GM12878 (cell line): ENCODE results near the gene HPD. TPM values are rescaled to one million over a fixed set of nuclear protein-coding genes. Genes with fewer than 3 reads are reported as not detected.

Source experiments
- ATAC-seq: fragments of 200-7000 bp; cut with Tn5 transposase; 3 replicates; pipeline ENCODE4 v1.9.1; 2020; ENCODE audit warnings: mild to moderate bottlenecking, moderate library complexity
- BruUV-seq: library from RNA; stranded (reverse); fragments of 400-500 nt; replicated peaks from 2 replicates; lab custom pipeline; 2021; lab: Mats Ljungman, UMichigan
- CTCF ChIA-PET: fragments of 300-600 bp; sonication (Branson Sonifier 250); formaldehyde crosslinking; extraction: SDS; loops from one replicate; lab custom pipeline; 2021; ENCODE audit warnings: inconsistent platforms; lab: Yijun Ruan, JAX
- POLR2A ChIA-PET: fragments of 350-600 bp; formaldehyde crosslinking; extraction: SDS; loops from one replicate; lab custom pipeline; 2021; ENCODE audit warnings: inconsistent platforms; lab: Charles Lee
- RAD21 ChIA-PET: fragments of 300-600 bp; sonication (Branson Sonifier 250); formaldehyde crosslinking; loops from one replicate; lab custom pipeline; 2023; ENCODE audit warnings: antibody characterized with exemption; ENCODE audit not compliant: unreplicated experiment; lab: Charles Lee
- SMC1A ChIA-PET: fragments of 300-600 bp; sonication (Branson Sonifier 250); formaldehyde crosslinking; loops from one replicate; lab custom pipeline; 2023; ENCODE audit not compliant: unreplicated experiment, uncharacterized antibody; lab: Charles Lee
- DNase-seq: peaks from one replicate; pipeline ENCODE4 v3.0.0-alpha.2; 2011; ENCODE audit warnings: low read depth, low spot score
- FAIRE-seq: peaks from 3 replicates; lab custom pipeline; 2011; peaks lifted over from hg19 to GRCh38; lab: Jason Lieb, UNC
- H2AFZ ChIP-seq: 2 replicates; pipeline ENCODE4 v1.6.0; 2011; ENCODE audit warnings: low read depth, low read length, control low read depth; ENCODE audit not compliant: control insufficient read depth
- H3K27ac ChIP-seq: 2 replicates; pipeline ENCODE4 v1.5.1; 2011; ENCODE audit warnings: control low read depth; ENCODE audit not compliant: control insufficient read depth, insufficient read depth
- H3K27me3 ChIP-seq, 2 experiments: replicated peaks in 1 of 2; 2 replicates each; pipeline versions ENCODE4 v1.6.0 to v1.6.1; 2011; ENCODE audit warnings: low read length in 1 of 2; ENCODE audit not compliant: control insufficient read depth in 2 of 2, insufficient read depth in 2 of 2
- H3K36me3 ChIP-seq, 2 experiments: 2 replicates each; pipeline ENCODE4 v1.5.1; 2011; ENCODE audit warnings: low read length in 1 of 2; ENCODE audit not compliant: control insufficient read depth in 2 of 2, insufficient read depth in 2 of 2
- H3K4me1 ChIP-seq: 2 replicates; pipeline ENCODE4 v1.6.1; 2011; ENCODE audit warnings: mild to moderate bottlenecking, low read length, moderate library complexity, mixed read lengths; ENCODE audit not compliant: control insufficient read depth, insufficient read depth
- H3K4me2 ChIP-seq: 2 replicates; pipeline ENCODE4 v1.6.0; 2011; ENCODE audit warnings: control low read depth; ENCODE audit not compliant: control insufficient read depth, insufficient read depth
- H3K4me3 ChIP-seq: fragments of 200-600 bp; sonication (generic); 2 replicates; pipeline ENCODE4 v1.5.1; 2016
- H3K79me2 ChIP-seq: 2 replicates; pipeline ENCODE4 v1.6.0; 2011; ENCODE audit warnings: low read length; ENCODE audit not compliant: control insufficient read depth, insufficient read depth
- H3K9ac ChIP-seq: 2 replicates; pipeline ENCODE4 v1.8.0; 2011; ENCODE audit warnings: low read length, control low read depth, mixed read lengths; ENCODE audit not compliant: control insufficient read depth, insufficient read depth
- H3K9me3 ChIP-seq: replicated peaks from 3 replicates; pipeline ENCODE4 v1.5.1; 2011; ENCODE audit warnings: mild to moderate bottlenecking, low read length; ENCODE audit not compliant: control insufficient read depth, insufficient read depth
- H4K20me1 ChIP-seq: 2 replicates; pipeline ENCODE4 v1.6.0; 2011; ENCODE audit not compliant: control insufficient read depth, insufficient read depth
- BCL11A ChIP-seq: IDR thresholded peaks from 2 replicates; pipeline ENCODE4 v1.6.1; 2011; ENCODE audit warnings: low read depth, low read length
- CREB1 ChIP-seq: IDR thresholded peaks from 2 replicates; pipeline ENCODE4 v1.6.1; 2012; ENCODE audit warnings: low read depth, mild to moderate bottlenecking, inconsistent platforms
- CUX1 ChIP-seq: IDR thresholded peaks from 2 replicates; pipeline ENCODE4 v1.6.1; 2012; ENCODE audit warnings: improper control_type of control experiment, low read depth, low read length; ENCODE audit not compliant: insufficient replicate concordance
- EED ChIP-seq: sonication (generic); IDR thresholded peaks from 2 replicates; pipeline ENCODE4 v1.6.1; 2016; ENCODE audit warnings: antibody characterized with exemption, low read depth
- GATAD2B ChIP-seq: fragments of 450-650 bp; conservative IDR thresholded peaks from 2 replicates; pipeline ENCODE4 v1.6.1; 2017; ENCODE audit warnings: low read depth, mild to moderate bottlenecking, moderate library complexity
- RAD51 ChIP-seq: fragments of 450-650 bp; IDR thresholded peaks from 2 replicates; pipeline ENCODE4 v1.6.1; 2016; ENCODE audit warnings: moderate library complexity, mild to moderate bottlenecking, inconsistent platforms
- SUPT20H ChIP-seq: IDR thresholded peaks from 2 replicates; pipeline ENCODE4 v1.6.1; 2011; ENCODE audit warnings: low read depth, mild to moderate bottlenecking, low read length, moderate library complexity, borderline replicate concordance; ENCODE audit not compliant: control insufficient read depth
- WGBS: methylation state at CpG from one replicate; pipeline ENCODE4 v1.1.6; 2016; ENCODE audit warnings: low lambda C conversion rate; ENCODE audit not compliant: insufficient replicate concordance, insufficient coverage; ENCODE audit errors: missing lambda C conversion rate; 5-methylcytosine and 5-hydroxymethylcytosine counted together
- in situ Hi-C: fragments of 300-500 bp; cut with MboI; formaldehyde crosslinking; loops from 9 replicates; pipeline ENCODE4 v1.14.3; 2018; ENCODE audit warnings: mixed read lengths
- intact Hi-C: fragments of 100-400 bp; cut with micrococcal nuclease; formaldehyde crosslinking; loops from one replicate; pipeline ENCODE4 v1.14.2; 2022; ENCODE audit not compliant: unreplicated experiment
- polyA plus RNA-seq, 11 experiments: library from polyadenylated mRNA; depleted of rRNA in 4 of 11; unstranded in 6 of 11; stranded (reverse) in 5 of 11; fragments of >200 nt; fragmentation: Nextera tagmentation in 4 of 11; fragmentation: Illumina TruSeq in 1 of 11; extraction: Ambion mirVana in 4 of 11; extraction: Trizol in 1 of 11; gene quantifications; 1 replicate in 1 of 11; 2 replicates in 10 of 11; pipeline versions ENCODE4 v1.2.1 to v1.2.3, GENCODE V29; 2011 to 2016; ENCODE audit warnings: inconsistent platforms in 2 of 11, missing spikeins in 2 of 11, low read depth in 1 of 11
- total RNA-seq, 4 experiments: library from RNA; depleted of rRNA in 3 of 4; stranded (reverse); fragments of >200 nt in 3 of 4; fragmentation: Illumina TruSeq in 1 of 4; extraction: Trizol in 1 of 4; gene quantifications; 2 replicates each; pipeline versions ENCODE4 v1.2.1 to v1.2.3, GENCODE V29; 2013 to 2021

Gene HPD
- total and polyA plus RNA-seq, 10 of the 15 experiments (the other 5 are each of a cell fraction or from before 2014, with no cell fraction given): 0.04 to 0.69 (median 0.28) TPM; not detected in 7

GRCh38 chr12:121875582-121875981, 16.9 kb upstream of the HPD start:
- POLR2A ChIA-PET: no interaction called here
- Histone ChIP-seq H3K79me2 (no peaks in the 10 kb centered on the region), H3K36me3 (no peaks in the 10 kb centered on the region), H3K4me2 (no peak overlapping the region), H4K20me1 (no peaks in the 10 kb centered on the region), H3K27ac (no peak overlapping the region), H3K27me3 (no peaks in the 10 kb centered on the region), H3K4me1 (no peaks in the 10 kb centered on the region), H3K4me3 (no peak overlapping the region), H3K9me3 (no peaks in the 10 kb centered on the region), H2AFZ (no peak overlapping the region), H3K9ac (no peak overlapping the region)
- SMC1A ChIA-PET: interaction anchor here (1.1 kb wide), 1 partner anchor 13 kb away, joined by 3 read pairs; the partner anchor contains the start of gene PSMD9
- FAIRE-seq (no peak), ATAC-seq (no peak), DNase-seq (no peak)
- in situ Hi-C loops (no loop called here), intact Hi-C loops (no loop called here)
- TF ChIP-seq GATAD2B: no peak
- no peak for TF ChIP-seq CREB1
- no peak for TF ChIP-seq SUPT20H
- no peak for TF ChIP-seq BCL11A
- TF ChIP-seq RAD51: no peak
- no peak for TF ChIP-seq EED
- TF ChIP-seq CUX1: no peak
- no TSS peak for BruUV-seq
- 54% methylated on average over 6 of the region's 6 CpGs for WGBS
- CTCF ChIA-PET: interaction anchor here (1.1 to 1.6 kb wide), 3 partner anchors 13 to 81 kb away, joined by 3 to 5 read pairs (median 4); partner anchors contain the start of gene PSMD9
- RAD21 ChIA-PET: no interaction called here
